HG02852 (cell line): ENCODE data around the gene LIPF.
"Not testable (repeated sequence)": the region's sequence is repeated elsewhere in the genome, so short reads cannot be mapped to it uniquely, and the experiment has no call there.

Source experiments
- ATAC-seq: cut with Tn5 transposase; IDR thresholded peaks from one replicate; pipeline ENCODE4 v1.9.1; 2021; ENCODE audit warnings: mild to moderate bottlenecking, moderate library complexity; ENCODE audit not compliant: unreplicated experiment

Gene LIPF, protein sequence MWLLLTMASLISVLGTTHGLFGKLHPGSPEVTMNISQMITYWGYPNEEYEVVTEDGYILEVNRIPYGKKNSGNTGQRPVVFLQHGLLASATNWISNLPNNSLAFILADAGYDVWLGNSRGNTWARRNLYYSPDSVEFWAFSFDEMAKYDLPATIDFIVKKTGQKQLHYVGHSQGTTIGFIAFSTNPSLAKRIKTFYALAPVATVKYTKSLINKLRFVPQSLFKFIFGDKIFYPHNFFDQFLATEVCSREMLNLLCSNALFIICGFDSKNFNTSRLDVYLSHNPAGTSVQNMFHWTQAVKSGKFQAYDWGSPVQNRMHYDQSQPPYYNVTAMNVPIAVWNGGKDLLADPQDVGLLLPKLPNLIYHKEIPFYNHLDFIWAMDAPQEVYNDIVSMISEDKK

DNA sequence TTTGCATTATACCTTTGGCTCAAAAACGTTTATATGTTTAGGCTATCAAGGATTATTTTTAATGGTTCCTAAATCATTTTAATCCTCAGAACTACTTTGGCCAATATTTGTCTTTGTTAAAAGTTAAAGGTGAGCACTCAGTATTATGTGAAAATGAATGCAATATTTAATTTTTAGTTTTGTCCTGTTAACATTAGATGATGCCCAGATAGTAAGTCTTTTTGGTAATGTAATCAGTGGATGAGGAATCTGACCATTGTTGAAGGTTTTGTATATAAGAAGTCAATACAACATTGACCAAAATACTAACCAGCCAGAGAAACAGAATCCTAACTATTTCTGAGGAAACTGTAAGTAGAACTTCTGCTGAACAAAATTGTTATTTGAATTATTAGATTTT lies at the start of gene LIPF:
Gene LIPF, plus strand, starts transcription at position 301 of the 400 bp plus-strand sequence. CDS start 2,856 bp downstream, outside the sequence.
- ATAC-seq = no peak

DNA sequence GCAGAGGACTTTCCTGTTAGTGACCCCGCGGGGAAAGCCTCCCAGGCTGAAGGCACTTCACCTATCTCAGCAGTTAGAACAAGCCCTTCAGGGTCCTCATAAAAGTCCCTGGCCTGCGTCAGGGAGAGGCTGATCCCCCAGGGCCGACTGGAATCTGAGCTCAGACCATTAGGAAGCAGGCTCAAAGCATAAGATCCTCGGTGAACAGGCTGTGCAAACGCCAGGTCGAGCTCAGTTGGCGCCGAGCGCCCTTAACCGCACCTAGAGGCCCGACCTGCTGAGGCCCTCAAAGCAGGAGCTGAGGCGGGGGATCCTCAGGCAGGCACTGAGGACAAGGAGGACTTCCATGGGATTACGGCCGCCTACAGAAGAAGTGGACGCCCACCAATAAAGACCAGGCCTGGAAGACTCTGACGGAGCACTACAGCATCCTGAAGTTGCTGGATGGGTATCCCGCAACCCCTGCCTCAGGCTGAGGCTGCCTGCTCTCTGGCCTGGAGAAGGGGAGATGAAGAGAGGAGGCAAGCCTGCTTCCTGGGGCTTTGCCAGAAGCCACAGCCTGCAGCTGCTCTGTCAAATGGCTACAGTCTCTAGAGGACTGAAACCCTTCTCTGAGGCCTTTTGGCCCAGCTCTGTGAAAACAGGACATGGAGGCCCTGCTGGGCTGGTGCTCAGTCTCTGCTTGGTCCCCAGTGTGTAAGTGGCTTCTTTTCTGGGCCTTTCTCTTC lies 47.8 kb upstream of the LIPF start:
- no peak for ATAC-seq

DNA sequence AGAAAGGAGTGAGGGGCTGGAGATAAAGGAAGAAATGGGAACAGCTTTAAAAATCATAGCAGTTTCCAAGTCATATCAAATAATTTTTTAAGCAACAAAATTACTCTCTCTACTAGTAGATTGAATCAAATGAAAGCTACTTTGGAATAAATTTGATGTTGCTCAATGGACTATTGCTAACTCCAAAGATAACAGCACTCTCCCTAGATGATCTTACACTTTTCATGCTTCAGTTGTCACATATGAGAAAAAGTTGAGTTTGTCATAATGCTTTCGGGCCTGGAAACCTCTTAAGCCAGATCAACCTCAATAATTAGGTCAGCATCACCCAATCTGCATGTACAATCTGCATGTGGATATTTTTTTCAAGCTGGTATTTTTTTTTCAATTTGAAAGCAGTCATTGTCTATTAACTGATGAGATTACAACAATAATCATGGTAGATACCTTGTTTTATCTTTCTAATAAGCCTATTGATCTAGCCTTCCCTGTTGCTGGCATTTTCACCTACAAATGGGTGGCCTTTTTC lies 46.4 kb upstream of the LIPF start:
- no peak for ATAC-seq

DNA sequence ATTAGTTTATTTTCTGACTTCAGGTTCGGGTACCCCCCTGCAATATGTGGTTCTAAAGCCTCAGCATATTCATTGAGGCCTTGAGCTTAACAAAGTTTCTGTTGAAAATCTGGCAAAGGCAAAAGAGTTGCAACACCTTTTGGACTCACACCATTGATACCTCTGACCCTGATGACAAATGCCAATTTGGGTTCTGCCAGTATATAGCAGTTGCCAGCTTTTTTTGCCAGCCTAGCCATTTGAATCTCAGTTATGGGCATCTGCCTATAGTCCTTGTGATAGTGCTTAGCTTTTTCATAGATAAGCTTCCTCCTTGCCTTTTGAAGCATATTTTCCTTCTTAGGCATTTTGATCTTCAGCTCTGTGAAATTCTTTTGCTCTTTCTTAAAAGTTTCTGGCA lies 45.7 kb upstream of the LIPF start:
- no peak for ATAC-seq

DNA sequence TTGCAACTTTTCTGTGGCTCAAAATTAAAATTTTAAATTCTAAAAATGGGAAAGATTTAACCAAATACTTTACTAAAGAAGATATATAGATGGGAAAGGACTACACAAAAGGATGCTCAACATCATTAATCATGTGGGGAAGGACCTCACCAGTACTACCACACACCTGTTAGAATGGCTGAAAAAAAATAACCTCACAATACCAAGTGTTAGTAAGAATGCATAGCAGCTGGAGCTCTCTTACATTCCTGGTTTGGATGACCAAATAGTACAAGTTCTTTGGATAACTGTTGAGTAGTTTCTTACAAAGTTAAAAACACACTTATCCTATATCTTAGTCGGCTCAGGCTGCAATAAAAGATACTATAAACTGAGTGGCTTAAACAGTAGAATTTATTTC lies 43.8 kb upstream of the LIPF start:
- no peak for ATAC-seq

DNA sequence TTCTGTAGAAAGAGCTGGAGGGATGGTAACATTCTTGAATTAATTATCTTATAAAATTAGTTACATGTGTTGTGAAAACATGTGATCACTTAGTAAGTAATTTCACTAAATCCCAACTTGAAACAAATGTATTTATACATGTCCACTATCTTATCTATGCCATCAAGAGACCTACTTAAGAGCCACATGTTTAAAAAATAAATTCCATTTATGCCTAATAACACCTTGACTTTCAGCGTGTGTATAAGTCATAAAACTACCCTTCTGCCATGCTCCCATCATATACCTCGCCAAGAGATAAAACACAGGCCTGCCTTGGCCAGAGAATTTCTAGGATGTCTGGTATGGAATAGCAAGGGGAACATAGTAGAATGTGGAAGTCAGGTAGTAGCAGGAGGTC lies 40.4 kb upstream of the LIPF start:
- ATAC-seq = no peak

DNA sequence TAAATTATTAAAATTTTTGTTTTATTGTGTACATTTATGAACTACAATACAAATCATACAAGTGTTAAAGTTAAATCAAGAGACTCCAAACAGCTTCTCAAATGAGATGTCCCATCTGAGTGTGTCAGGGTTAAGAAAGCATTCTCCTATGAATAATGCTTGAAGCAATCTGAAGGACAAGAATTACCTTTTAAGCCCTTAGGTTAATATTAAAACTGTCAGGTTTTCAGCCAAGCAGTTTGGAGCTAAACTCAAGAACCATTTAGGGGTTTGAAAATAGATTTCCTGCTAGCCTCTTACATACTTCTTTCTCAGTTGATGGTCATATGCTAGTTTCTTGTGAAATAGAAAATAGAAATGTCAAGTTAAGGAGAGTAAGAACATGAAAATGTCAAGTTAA lies 39.4 kb upstream of the LIPF start:
- no peak for ATAC-seq

DNA sequence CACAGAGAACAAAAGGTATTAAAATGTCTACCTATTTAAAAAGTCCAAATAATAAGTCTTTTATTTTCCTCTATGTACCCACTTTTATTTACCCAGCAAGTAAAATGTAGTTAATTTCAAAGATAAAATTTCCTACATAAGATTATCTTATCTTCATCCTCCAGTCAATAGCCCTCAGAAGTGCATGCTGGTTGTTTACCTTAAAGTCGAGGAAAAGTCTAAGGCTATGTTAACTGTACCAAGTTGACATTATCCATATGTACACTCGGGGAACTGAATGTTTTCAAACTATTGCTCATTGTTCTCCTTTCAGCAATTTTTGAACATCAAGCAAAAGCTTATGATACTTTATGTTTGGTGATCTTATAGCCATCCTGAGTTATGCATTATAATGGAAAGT lies 24.1 kb upstream of the LIPF start:
- ATAC-seq = no peak

DNA sequence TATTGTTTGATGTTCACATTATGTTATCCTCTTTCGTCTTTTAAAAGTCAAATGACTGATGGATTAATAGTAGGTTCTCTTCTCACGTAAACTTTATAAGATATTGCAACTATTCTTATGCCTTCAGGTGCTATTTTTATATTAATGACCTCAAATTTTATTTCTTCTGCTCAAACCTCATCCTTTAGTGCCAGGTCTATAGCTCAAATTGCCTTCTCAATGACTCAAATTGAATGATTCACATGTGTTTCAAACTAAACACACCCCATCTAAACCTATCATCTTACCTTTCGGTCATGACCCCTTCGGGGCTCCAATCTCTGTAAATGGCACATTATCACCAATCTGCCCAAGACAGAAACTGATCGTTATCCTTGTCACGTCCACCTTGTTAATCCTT lies 22.0 kb upstream of the LIPF start:
- no peak for ATAC-seq

DNA sequence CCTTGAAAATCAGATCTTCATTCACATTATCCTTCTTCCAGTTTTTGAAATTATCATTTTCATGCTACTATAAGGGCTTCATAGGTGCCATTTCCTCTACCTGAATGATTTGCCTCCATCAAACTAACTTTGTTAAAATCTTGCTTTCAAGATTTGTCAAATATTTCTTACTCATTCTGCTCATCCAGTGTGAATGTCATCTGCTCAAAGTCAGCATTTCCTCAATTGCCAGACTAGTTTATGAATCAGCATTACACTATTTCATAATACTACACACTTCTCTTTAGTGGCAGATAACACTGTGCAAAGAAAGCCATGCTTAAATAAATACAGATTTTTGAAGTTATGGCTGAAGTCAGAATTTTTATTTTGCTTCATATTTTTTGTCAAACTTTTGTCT lies 21.3 kb upstream of the LIPF start:
- no peak for ATAC-seq

DNA sequence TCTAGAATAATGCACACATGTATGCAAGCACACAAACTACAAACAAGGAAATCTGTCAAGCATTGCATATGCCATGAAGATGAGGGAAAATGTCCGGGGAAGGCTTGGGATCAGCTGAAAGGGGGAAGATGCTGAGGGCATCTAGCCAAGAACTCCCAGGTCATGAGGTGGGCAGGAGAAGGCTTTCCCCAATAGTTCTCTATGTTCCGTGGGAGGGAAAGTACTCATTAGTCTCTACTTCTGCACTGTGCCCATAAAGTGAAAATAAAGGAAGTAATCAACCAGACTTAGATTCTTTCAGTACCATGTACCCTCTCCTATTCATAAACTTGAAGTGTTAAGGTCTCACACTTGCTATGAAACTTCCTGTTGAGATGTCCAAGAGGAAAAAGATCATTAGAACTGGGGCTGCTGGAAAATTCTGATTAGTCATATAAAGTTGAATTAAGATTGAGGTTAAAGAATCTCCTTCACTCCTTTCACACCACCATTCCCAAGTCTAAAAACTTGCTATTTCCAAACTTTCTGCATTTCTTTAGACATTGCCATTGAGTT lies 17.1 kb upstream of the LIPF start:
- no peak for ATAC-seq

DNA sequence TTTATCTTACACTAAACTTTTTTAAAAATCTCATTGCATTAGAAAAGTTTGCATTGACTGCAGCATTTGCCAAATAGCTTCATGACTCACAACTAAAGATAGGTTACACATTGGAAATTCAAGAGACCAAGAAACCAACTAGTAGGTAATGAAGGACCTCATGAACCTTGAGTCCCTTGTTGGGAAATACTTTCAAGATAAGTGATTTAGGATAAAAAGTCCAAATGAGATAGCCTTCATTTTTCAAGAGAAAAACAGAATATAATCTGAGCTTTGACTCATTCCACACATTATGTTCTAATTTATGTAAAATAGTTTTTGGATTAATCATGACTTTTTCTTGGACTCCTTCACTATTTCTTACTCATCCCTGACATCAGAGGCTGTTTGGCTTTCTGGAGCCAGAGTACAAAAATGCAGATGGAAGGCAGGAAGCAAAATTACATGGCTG lies 13.1 kb upstream of the LIPF start:
- ATAC-seq = no peak

DNA sequence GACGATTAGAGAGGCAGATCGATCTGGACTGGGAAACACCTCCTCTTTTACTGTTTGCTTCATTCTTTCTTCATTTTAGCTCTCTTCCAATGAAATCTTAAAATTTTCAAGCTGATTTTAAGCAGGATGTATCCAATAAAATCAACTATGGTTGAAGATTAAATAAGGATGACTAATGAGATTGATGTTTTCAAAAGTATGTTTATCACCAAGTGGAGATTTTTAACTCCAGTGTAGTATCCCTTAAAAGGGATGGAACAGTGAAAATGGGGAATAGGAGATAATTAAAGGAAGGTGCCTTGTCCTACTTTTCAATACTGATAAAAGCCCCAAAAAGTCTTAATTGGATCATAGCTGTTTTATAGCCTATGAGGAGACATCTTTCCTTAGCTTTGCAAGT lies 11.6 kb upstream of the LIPF start:
- no peak for ATAC-seq

DNA sequence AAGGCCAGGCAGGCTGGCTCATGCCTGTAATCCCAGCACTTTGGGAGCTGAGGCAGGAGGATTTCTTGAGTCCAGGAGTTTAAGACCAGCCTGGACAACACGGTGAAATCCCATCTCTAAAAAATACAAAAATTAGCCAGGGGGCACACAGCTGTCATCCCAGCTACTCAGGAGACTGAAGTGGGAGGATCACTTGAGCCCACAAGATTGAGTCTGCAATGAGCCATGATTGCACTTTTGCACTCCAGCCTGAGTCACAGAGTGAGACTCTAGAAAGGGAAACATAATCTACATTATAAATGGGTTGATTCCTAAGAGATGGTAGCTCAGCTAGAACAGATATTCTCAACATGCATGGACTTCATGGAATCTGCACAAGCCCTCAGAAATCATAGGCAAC lies 6.3 kb upstream of the LIPF start:
- ATAC-seq = no peak

DNA sequence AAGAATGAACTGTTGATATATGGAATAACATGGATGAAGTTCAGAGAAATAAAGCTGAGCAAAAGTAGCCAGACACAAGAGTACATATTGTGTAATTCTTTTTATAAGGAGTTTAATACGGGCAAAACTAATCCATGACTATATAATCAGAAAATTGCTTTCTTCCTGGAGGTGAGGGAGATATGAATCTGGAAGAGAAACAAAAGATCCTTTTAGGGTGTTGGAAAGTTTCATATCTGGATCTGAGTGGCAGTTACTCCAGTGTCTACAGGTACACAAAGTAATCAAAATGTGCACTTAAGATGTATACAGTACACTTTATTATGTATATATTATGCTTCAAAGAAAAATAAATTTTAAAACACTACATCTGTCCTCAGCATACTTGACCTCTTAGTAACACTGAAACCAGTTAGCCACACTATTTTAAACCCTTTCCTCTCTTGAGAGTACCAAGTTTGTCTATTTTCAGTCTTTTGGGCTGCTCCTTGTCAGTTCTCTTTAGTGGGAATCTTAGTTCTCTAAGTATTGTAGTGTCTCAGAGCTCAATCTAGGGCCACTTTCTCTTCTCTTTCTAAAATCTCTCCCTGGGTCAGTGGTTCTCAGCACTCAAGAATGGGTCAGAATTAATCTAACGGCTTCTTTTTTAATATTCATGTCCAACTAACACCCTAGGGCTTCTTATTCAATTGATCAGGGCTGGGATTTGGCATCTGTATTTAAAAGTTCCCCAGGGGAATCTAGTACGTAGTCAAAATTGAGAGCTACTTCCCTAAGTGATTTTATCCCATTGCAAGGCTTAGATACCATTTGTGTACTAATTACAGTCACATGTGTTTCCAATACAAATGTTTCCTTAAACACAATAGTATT lies 4.3 kb upstream of the LIPF start:
- ATAC-seq = no peak

DNA sequence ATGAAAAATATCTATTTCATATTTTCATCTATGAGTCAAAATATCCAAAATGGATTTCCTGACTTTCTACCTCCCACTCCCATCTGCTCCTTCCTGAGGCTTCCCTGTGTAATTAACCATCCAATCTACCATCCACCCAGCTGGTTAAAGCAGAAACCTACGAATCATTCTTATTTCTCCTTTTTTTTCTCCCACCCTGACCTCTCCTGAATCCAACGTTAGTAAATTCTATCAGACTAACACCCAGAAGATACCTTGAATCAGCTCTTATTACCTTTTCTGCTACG lies 3.7 kb upstream of the LIPF start:
- no peak for ATAC-seq

DNA sequence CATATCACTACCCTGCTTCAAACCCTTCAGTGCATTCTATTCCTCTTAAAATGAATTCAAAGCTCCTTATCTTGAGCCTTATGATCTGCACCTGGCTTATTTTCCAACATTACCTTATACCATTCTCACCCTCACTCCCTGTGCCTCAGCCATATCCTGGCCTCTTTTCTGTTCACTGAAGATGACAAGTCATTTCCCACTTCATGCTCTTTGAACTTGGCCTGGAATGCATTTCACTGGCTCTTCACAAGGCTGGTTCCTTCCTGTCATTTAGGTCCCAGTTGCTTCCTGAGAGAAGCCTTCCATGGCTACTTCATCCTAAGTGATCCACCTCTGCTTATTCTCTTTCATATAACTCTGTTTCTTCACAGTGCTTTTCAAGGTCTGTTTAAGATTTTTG lies 3.2 kb upstream of the LIPF start:
- no peak for ATAC-seq

DNA sequence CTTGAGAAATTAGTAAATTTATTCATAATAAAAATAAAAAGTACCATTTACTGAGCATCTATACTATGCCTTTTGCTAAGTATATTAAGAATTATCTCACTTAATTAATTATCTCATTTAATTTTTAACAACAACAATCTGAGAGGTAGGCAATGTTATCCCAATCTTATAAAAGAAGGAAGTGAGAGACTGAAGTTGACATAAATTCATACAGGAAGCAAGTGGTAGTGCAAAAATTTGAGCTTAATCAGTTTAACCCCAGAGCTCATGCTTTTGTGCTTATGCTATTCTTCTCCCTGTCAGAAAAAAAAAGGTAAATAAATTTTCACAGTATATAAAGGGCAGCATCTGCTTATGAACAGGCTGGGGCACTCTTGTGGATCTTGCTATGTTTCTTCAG lies 2.7 kb upstream of the LIPF start:
- no peak for ATAC-seq

DNA sequence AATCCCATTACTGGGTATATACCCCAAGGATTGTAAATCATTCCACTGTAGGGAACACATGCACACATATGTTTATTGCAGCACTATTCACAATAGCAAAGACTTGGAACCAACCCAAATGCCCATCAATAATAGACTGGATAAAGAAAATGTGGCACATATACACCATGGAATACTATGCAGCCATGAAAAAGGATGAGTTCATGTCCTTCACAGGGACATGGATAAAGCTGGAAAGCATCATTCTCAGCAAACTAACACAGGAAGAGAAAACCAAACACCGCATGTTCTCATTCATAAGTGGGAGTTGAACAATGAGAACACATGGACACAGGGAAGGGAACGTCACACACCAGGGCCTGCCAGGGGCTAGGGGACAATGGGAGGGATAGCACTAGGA lies 1.1 kb upstream of the LIPF start:
- ATAC-seq = not testable (repeated sequence)

DNA sequence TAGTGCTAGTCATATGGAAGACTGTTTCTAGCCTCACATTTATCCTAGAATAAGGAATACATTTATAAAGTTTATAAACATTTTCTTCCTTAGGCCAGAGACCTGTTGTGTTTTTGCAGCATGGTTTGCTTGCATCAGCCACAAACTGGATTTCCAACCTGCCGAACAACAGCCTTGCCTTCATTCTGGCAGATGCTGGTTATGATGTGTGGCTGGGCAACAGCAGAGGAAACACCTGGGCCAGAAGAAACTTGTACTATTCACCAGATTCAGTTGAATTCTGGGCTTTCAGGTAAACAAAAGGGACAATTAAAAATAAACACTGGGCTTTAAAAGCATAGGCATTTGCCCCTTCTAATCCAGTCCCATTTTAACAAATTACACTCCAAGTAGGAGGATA lies 4.2 kb downstream of the LIPF start:
- ATAC-seq = no peak

DNA sequence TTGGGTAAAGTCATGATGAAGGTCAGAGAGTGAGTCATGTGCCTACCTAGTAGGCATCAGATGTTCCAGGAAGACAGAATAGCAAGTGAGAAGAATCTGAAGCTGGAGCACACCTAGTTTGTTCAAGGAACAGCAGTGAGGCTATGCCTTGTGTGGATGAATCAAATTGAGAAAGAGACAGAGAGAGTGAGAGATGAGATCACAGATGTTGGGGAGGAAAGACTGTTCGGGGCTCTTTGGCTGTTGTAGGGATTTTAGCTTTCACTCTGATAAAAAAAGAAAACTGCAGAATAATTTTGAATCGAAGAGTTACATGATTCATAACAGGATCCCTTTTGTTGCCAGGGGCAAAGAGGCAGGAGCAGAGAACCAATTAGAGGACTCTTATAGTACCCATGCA lies 6.3 kb downstream of the LIPF start:
- ATAC-seq = peak; percentile 79
